ENCODE measurements around the gene CEACAM1.

Gene CEACAM1

DNA sequence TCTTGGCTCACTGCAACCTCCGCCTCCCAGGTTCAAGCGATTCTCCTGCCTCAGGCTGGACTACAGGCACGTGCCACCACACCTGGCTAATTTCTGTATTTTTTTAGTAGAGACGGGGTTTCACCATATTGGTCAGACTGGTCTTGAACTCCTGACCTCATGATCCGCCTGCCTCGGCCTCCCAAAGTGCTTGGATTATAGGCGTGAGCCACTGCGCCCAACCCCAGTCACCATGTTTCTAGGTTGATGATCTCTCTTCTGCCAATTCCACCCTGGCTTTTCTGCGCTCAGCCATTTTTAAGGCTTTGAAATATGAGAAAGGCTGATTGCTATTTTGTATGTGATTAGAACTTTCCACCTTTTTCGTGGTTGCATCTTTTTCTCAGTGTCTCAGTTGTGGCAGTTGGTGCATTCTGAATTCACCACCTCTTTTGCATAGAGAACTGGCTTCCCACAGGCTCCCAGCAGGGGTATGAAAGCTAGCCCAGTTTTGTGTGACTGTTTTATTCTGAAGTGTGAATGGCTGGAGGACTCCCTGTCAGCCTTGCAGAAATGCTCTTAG is 15.5 kb downstream of the CEACAM1 start:
- 79% methylated on average over 10 of the region's 10 CpGs for WGBS
- no peak overlapping the region for H3K23ac ChIP-seq (ENCODE audit: low read length in 2 of 2)
- DNase-seq, result no peak
- peaks cover 4% of the 10 kb centered on the region for H3K9me3 ChIP-seq (ENCODE audit: control insufficient read depth, low read length)
- no peak overlapping the region for H3K4me3 ChIP-seq (ENCODE audit: insufficient read depth in 1 of 2, low read depth in 1 of 2, low read length in 2 of 2)
- H3K18ac ChIP-seq (ENCODE audit: low read depth in 1 of 2, low read length in 2 of 2), result no peak overlapping the region
- no peak overlapping the region for H2AK5ac ChIP-seq (ENCODE audit: low read length, severe bottlenecking)
- H3K27ac ChIP-seq (ENCODE audit: low read length, poor library complexity, severe bottlenecking), result no peak overlapping the region
- no peak overlapping the region for H4K8ac ChIP-seq (ENCODE audit: low read length)
- no peaks in the 10 kb centered on the region for H3K36me3 ChIP-seq (ENCODE audit: control insufficient read depth in 1 of 2, insufficient read depth in 2 of 2, low read depth in 1 of 2, low read length in 2 of 2)
- no peak overlapping the region for H2BK12ac ChIP-seq (ENCODE audit: low read length in 2 of 2)
- no peak overlapping the region for H3K14ac ChIP-seq (ENCODE audit: low read length in 2 of 2)
- no peak overlapping the region for H3K4ac ChIP-seq (ENCODE audit: low read depth in 1 of 2, low read length in 2 of 2)
- no peak overlapping the region for H2BK5ac ChIP-seq (ENCODE audit: low read depth, low read length, poor library complexity, severe bottlenecking)
- H4K91ac ChIP-seq (ENCODE audit: low read length), result no peak overlapping the region
- no peak overlapping the region for H3K9ac ChIP-seq (ENCODE audit: low read length)
- H2AFZ ChIP-seq (ENCODE audit: low read depth, low read length), result no peak overlapping the region
- H3K79me1 ChIP-seq (replicated peaks; ENCODE audit: low read length, poor library complexity, severe bottlenecking), result no peaks in the 10 kb centered on the region
- H2BK120ac ChIP-seq (ENCODE audit: low read depth, low read length), result no peak overlapping the region
- no peak overlapping the region for H3K4me2 ChIP-seq (ENCODE audit: low read length, poor library complexity, severe bottlenecking)
- H2BK15ac ChIP-seq (ENCODE audit: low read depth, poor library complexity, severe bottlenecking), result no peak overlapping the region
- H3K27me3 ChIP-seq (ENCODE audit: control insufficient read depth in 1 of 2, insufficient read depth in 1 of 2, low read length in 2 of 2), result peaks cover 0 to 46% of the 10 kb centered on the region in 2 experiments
- H3K4me1 ChIP-seq (ENCODE audit: control insufficient read depth, insufficient read depth, low read depth, low read length), result no peaks in the 10 kb centered on the region

DNA sequence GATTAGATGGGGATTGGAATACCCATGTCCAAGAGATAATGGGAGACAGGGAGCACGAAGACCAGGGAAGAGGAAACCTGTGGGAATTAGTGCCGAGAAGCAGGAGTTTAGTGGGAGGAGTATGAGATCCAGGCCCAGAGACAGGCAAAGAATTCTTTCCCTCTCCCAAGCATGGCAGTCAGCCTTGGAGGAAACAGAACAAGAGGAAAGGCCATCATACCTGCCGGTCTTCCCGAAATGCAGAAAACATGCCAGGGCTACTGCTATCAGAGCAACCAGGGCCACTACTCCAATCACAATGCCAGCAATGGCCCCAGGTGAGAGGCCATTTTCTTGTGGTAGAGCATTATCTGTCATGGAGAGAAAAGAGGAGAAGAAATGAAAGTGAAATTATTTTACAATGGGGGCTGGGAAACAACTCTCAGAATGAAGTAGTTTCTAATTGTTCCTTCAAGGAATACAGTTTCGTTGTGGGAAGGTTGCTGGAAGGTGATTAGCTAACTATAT is 16.1 kb downstream of the CEACAM1 start:
- H3K4me3 ChIP-seq (ENCODE audit: insufficient read depth in 1 of 2, low read depth in 1 of 2, low read length in 2 of 2), result no peak overlapping the region
- no peak overlapping the region for H2BK12ac ChIP-seq (ENCODE audit: low read length in 2 of 2)
- H3K23ac ChIP-seq (ENCODE audit: low read length in 2 of 2), result no peak overlapping the region
- no peak overlapping the region for H2AK5ac ChIP-seq (ENCODE audit: low read length, severe bottlenecking)
- H3K36me3 ChIP-seq (ENCODE audit: control insufficient read depth in 1 of 2, insufficient read depth in 2 of 2, low read depth in 1 of 2, low read length in 2 of 2), result no peaks in the 10 kb centered on the region
- no peak overlapping the region for H3K9ac ChIP-seq (ENCODE audit: low read length)
- H2BK5ac ChIP-seq (ENCODE audit: low read depth, low read length, poor library complexity, severe bottlenecking), result no peak overlapping the region
- WGBS, result 63% methylated on average over 4 of the region's 5 CpGs
- H3K14ac ChIP-seq (ENCODE audit: low read length in 2 of 2), result no peak overlapping the region
- H3K27me3 ChIP-seq (ENCODE audit: control insufficient read depth in 1 of 2, insufficient read depth in 1 of 2, low read length in 2 of 2), result peaks cover 0 to 46% of the 10 kb centered on the region in 2 experiments
- no peak overlapping the region for H3K27ac ChIP-seq (ENCODE audit: low read length, poor library complexity, severe bottlenecking)
- H3K79me1 ChIP-seq (replicated peaks; ENCODE audit: low read length, poor library complexity, severe bottlenecking), result no peaks in the 10 kb centered on the region
- no peak overlapping the region for H2AFZ ChIP-seq (ENCODE audit: low read depth, low read length)
- H2BK120ac ChIP-seq (ENCODE audit: low read depth, low read length), result no peak overlapping the region
- no peak overlapping the region for H2BK15ac ChIP-seq (ENCODE audit: low read depth, poor library complexity, severe bottlenecking)
- no peak overlapping the region for H4K91ac ChIP-seq (ENCODE audit: low read length)
- H3K4me1 ChIP-seq (ENCODE audit: control insufficient read depth, insufficient read depth, low read depth, low read length), result no peaks in the 10 kb centered on the region
- peaks cover 4% of the 10 kb centered on the region for H3K9me3 ChIP-seq (ENCODE audit: control insufficient read depth, low read length)
- no peak for DNase-seq
- no peak overlapping the region for H3K4me2 ChIP-seq (ENCODE audit: low read length, poor library complexity, severe bottlenecking)
- no peak overlapping the region for H3K18ac ChIP-seq (ENCODE audit: low read depth in 1 of 2, low read length in 2 of 2)
- no peak overlapping the region for H4K8ac ChIP-seq (ENCODE audit: low read length)
- no peak overlapping the region for H3K4ac ChIP-seq (ENCODE audit: low read depth in 1 of 2, low read length in 2 of 2)

DNA sequence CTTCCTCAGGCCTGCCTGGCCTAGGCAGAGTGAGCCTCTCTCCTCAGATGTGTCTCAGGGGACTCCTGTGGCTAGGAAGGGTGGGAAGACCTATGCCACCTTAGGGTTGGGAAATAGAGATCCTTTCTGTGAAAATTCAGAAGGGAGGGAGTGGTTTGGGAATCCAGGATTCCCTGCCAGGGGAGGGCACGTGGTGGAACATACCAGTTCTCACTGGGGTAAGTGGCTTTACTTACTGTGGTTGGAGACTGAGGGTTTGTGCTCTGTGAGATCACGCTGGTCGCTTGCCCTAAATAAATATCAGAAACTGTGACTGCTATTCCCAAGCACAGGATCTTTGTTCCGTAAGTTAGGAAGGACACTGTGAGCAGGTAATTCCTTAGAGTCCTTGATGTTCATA is 16.9 kb downstream of the CEACAM1 start:
- no peak overlapping the region for H2BK12ac ChIP-seq (ENCODE audit: low read length in 2 of 2)
- H3K23ac ChIP-seq (ENCODE audit: low read length in 2 of 2), result no peak overlapping the region
- H2AFZ ChIP-seq (ENCODE audit: low read depth, low read length), result no peak overlapping the region
- H3K79me1 ChIP-seq (replicated peaks; ENCODE audit: low read length, poor library complexity, severe bottlenecking), result no peaks in the 10 kb centered on the region
- H3K4me2 ChIP-seq (ENCODE audit: low read length, poor library complexity, severe bottlenecking), result no peak overlapping the region
- no peaks in the 10 kb centered on the region for H3K9me3 ChIP-seq (ENCODE audit: control insufficient read depth, low read length)
- H4K8ac ChIP-seq (ENCODE audit: low read length), result no peak overlapping the region
- H3K4me1 ChIP-seq (ENCODE audit: control insufficient read depth, insufficient read depth, low read depth, low read length), result no peaks in the 10 kb centered on the region
- H4K91ac ChIP-seq (ENCODE audit: low read length), result no peak overlapping the region
- peaks cover 0 to 49% of the 10 kb centered on the region in 2 experiments for H3K27me3 ChIP-seq (ENCODE audit: control insufficient read depth in 1 of 2, insufficient read depth in 1 of 2, low read length in 2 of 2)
- H3K36me3 ChIP-seq (ENCODE audit: control insufficient read depth in 1 of 2, insufficient read depth in 2 of 2, low read depth in 1 of 2, low read length in 2 of 2), result no peaks in the 10 kb centered on the region
- no peak overlapping the region for H3K14ac ChIP-seq (ENCODE audit: low read length in 2 of 2)
- no peak overlapping the region for H3K4ac ChIP-seq (ENCODE audit: low read depth in 1 of 2, low read length in 2 of 2)
- H2BK5ac ChIP-seq (ENCODE audit: low read depth, low read length, poor library complexity, severe bottlenecking), result no peak overlapping the region
- no peak overlapping the region for H3K4me3 ChIP-seq (ENCODE audit: insufficient read depth in 1 of 2, low read depth in 1 of 2, low read length in 2 of 2)
- no peak overlapping the region for H2BK15ac ChIP-seq (ENCODE audit: low read depth, poor library complexity, severe bottlenecking)
- H3K18ac ChIP-seq (ENCODE audit: low read depth in 1 of 2, low read length in 2 of 2), result no peak overlapping the region
- H2AK5ac ChIP-seq (ENCODE audit: low read length, severe bottlenecking), result no peak overlapping the region
- no peak for DNase-seq
- WGBS, result 80% methylated on average over 4 of the region's 4 CpGs
- no peak overlapping the region for H3K9ac ChIP-seq (ENCODE audit: low read length)
- H3K27ac ChIP-seq (ENCODE audit: low read length, poor library complexity, severe bottlenecking), result no peak overlapping the region
- no peak overlapping the region for H2BK120ac ChIP-seq (ENCODE audit: low read depth, low read length)

DNA sequence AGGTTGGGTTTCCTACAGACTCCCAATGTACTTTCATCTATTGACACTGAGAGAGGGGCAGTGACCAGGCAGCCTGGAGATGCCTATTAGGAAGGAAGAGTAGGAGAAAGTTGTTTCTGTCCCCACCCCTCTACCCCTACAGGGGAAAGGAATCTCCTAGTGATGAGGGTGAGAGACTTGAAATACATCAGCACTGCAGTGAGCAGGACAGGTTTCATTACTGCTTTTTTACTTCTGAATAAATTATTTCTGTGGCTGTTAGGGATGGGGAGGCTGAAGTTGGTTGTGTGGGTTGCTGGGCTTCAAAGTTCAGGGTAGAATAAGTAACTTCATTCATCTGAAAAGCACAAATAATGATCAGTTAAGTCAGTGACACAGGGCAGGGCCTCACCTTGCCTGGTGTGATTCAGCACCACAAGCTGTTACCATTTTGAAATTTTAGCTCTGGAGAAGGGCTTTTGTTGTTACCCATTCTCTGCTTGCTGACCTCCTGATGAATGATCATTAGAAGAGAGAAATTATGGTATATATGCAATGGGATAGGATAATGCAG is 19.3 kb downstream of the CEACAM1 start:
- Histone ChIP-seq H3K9me3 (ENCODE audit: control insufficient read depth, low read length) (no peaks in the 10 kb centered on the region), H3K18ac (ENCODE audit: low read depth in 1 of 2, low read length in 2 of 2) (no peak overlapping the region), H2AFZ (ENCODE audit: low read depth, low read length) (no peak overlapping the region), H3K27me3 (ENCODE audit: control insufficient read depth in 1 of 2, insufficient read depth in 1 of 2, low read length in 2 of 2) (peaks cover 7 to 55% of the 10 kb centered on the region in 2 experiments), H2BK120ac (ENCODE audit: low read depth, low read length) (no peak overlapping the region), H3K23ac (ENCODE audit: low read length in 2 of 2) (no peak overlapping the region), H3K4ac (ENCODE audit: low read depth in 1 of 2, low read length in 2 of 2) (no peak overlapping the region), H3K14ac (ENCODE audit: low read length in 2 of 2) (no peak overlapping the region), H3K79me1 (replicated peaks; ENCODE audit: low read length, poor library complexity, severe bottlenecking) (no peaks in the 10 kb centered on the region), H2BK12ac (ENCODE audit: low read length in 2 of 2) (no peak overlapping the region), H3K4me1 (ENCODE audit: control insufficient read depth, insufficient read depth, low read depth, low read length) (no peaks in the 10 kb centered on the region), H3K9ac (ENCODE audit: low read length) (no peak overlapping the region), H3K27ac (ENCODE audit: low read length, poor library complexity, severe bottlenecking) (no peak overlapping the region), H2BK15ac (ENCODE audit: low read depth, poor library complexity, severe bottlenecking) (no peak overlapping the region), H4K91ac (ENCODE audit: low read length) (no peak overlapping the region), H3K4me2 (ENCODE audit: low read length, poor library complexity, severe bottlenecking) (no peak overlapping the region), H2AK5ac (ENCODE audit: low read length, severe bottlenecking) (no peak overlapping the region), H4K8ac (ENCODE audit: low read length) (no peak overlapping the region), H3K4me3 (ENCODE audit: insufficient read depth in 1 of 2, low read depth in 1 of 2, low read length in 2 of 2) (no peak overlapping the region), H3K36me3 (ENCODE audit: control insufficient read depth in 1 of 2, insufficient read depth in 2 of 2, low read depth in 1 of 2, low read length in 2 of 2) (no peaks in the 10 kb centered on the region), H2BK5ac (ENCODE audit: low read depth, low read length, poor library complexity, severe bottlenecking) (no peak overlapping the region)
- DNase-seq, result no peak
